ENCODE results near the gene PAF1.

The PAF1 gene

GRCh38 chr19:39405261-39405957 is 14.5 kb upstream of the PAF1 start:
- no peak for DNase-seq

GRCh38 chr19:39403331-39404312 is 12.7 kb upstream of the PAF1 start:
- DNase-seq: peak; percentile 96

DNA sequence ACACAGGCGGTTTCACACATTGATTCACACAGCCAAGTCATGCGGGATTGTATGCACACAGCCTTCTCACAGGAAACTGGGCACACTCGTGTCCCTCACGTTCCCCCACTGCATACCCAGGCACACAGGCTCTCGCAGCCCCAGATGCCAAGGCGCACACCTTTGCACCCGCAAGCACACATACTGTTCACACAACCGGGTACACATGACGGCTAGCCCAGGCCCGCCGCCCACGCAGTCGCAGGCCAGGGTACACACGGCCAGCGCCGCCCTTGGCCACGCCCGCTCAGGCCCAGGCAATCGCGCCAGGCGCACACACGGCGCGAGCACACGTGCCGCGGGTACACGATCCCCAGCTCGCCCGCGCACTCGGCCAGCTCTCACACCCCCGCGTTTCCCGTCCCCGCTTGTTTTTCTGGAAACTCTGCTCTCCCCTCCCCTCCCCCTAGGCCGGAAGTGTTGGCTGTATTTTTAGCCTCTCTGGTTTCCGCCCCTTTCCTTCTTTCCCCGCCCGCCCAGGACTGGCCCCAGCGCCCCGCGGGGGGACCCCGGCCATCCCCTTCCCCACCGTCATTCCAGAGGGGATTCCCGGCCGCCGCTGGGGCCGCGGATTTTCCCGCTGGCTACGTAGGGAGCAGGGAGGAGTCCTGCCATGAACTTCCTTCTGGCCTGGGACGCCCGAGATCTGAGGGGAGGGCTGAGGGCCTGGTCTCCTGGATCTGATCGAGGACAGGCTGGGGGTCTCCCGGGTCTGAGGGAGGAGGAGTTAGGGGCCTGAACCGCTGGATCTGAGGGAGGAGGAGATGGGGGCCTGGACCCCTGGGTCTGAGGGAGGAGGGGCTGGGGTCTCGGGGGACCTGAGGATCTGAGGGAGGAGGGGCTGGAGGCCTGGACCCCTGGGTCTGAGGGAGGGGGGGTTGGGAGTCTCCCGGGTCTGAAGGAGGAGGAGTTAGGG is 11.7 kb upstream of the PAF1 start:
- peak; percentile 84 for DNase-seq

- peak; percentile 86 for DNase-seq
Observed at GRCh38 chr19:39401549-39402345, 10.8 kb upstream of the PAF1 start.

DNA sequence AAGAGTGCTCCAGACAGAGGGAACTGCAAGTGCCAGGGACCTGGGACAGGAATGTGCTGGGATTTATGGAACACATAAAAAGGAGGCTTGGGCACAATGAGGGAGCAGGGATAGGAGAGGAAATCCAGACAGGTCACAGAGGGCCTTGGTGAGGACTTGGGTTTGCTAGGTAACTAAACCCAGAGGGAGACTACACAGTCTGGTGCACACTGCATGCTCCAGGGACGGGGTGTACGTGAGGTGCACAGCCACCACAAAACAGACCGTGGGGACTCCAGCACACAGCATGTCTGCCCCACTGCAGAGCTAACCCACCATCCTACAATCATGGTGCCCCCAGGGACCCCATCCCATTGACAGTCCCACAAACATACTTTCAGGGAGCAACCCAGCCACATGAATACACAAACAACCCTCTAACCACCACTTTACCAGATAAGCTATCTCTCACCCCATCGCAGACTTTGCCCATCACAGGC is 10.2 kb upstream of the PAF1 start:
- DNase-seq: no peak

GRCh38 chr19:39400061-39400460 is 9.2 kb upstream of the PAF1 start:
- no peak for DNase-seq

- DNase-seq: no peak
Observed at GRCh38 chr19:39399668-39400050, 8.8 kb upstream of the PAF1 start.

GRCh38 chr19:39398297-39398864 is 7.5 kb upstream of the PAF1 start:
- DNase-seq: peak; percentile 56

- DNase-seq: peak; percentile 96
Observed at GRCh38 chr19:39397360-39398296, 6.7 kb upstream of the PAF1 start.

- no peak for DNase-seq
Observed at GRCh38 chr19:39390451-39390750, 505 bp downstream of the PAF1 start.

GRCh38 chr19:39389631-39390414 is 1.1 kb downstream of the PAF1 start:
- DNase-seq: no peak

- no peak for DNase-seq
Observed at GRCh38 chr19:39388657-39389056, 2.2 kb downstream of the PAF1 start.

- no peak for DNase-seq
Observed at GRCh38 chr19:39386557-39386956, 4.3 kb downstream of the PAF1 start.

GRCh38 chr19:39385629-39386411 is 5.1 kb downstream of the PAF1 start:
- no peak for DNase-seq

- no peak for DNase-seq
Observed at GRCh38 chr19:39384839-39385568, 5.9 kb downstream of the PAF1 start.

- no peak for DNase-seq
Observed at GRCh38 chr19:39382991-39383828, 7.7 kb downstream of the PAF1 start.

Measured in activated gamma-delta T cell treated with Interleukin-2 at 50 U/mL for 16 hours (primary cell).